ENCODE measurements around the gene RANBP6. TPM values are rescaled to one million over a fixed set of nuclear protein-coding genes. Genes with fewer than 3 reads are reported as not detected.
"Not testable (repeated sequence)": the region's sequence is repeated elsewhere in the genome, so short reads cannot be mapped to it uniquely, and the experiment has no call there.

The RANBP6 gene
- polyA plus RNA-seq (ENCODE audit: insufficient read length), result 14.7 TPM

GRCh38 chr9:6015278-6016157 is at the start of gene RANBP6:
RANBP6 (minus strand) TSS chr9:6015624; CDS start chr9:6015607, 17 bp downstream.
- peak; percentile 91 for DNase-seq

GRCh38 chr9:6063146-6063545 is 47.7 kb upstream of the RANBP6 start:
- DNase-seq, result not testable (repeated sequence)

- DNase-seq, result no peak
Observed at GRCh38 chr9:6055666-6056065, 40.2 kb upstream of the RANBP6 start.

GRCh38 chr9:6055216-6055615 is 39.8 kb upstream of the RANBP6 start:
- peak; percentile 12 for DNase-seq

GRCh38 chr9:6054280-6055099 is 39.1 kb upstream of the RANBP6 start:
- DNase-seq, result peak; percentile 52

- DNase-seq, result no peak
Observed at GRCh38 chr9:6052293-6052919, 37.0 kb upstream of the RANBP6 start.

GRCh38 chr9:6051511-6051950 is 36.1 kb upstream of the RANBP6 start:
- DNase-seq, result no peak

- no peak for DNase-seq
Observed at GRCh38 chr9:6049798-6050197, 34.4 kb upstream of the RANBP6 start.

GRCh38 chr9:6048039-6048438 is 32.6 kb upstream of the RANBP6 start:
- DNase-seq, result no peak

GRCh38 chr9:6047020-6047419 is 31.6 kb upstream of the RANBP6 start:
- DNase-seq, result no peak

GRCh38 chr9:6045364-6045763 is 29.9 kb upstream of the RANBP6 start:
- no peak for DNase-seq

- no peak for DNase-seq
Observed at GRCh38 chr9:6040077-6040476, 24.7 kb upstream of the RANBP6 start.

GRCh38 chr9:6036391-6036790 is 21.0 kb upstream of the RANBP6 start:
- no peak for DNase-seq

- DNase-seq, result no peak
Observed at GRCh38 chr9:6034954-6035353, 19.5 kb upstream of the RANBP6 start.

- DNase-seq, result no peak
Observed at GRCh38 chr9:6029604-6030274, 14.3 kb upstream of the RANBP6 start.

GRCh38 chr9:6024035-6024554 is 8.7 kb upstream of the RANBP6 start:
- no peak for DNase-seq

GRCh38 chr9:6016975-6017374 is 1.6 kb upstream of the RANBP6 start:
- not testable (repeated sequence) for DNase-seq

GRCh38 chr9:6014670-6015270 is 654 bp downstream of the RANBP6 start:
- DNase-seq, result no peak

- DNase-seq, result peak; percentile 97
Observed at GRCh38 chr9:6008169-6008979, 7.0 kb downstream of the RANBP6 start.

- peak; percentile 85 for DNase-seq
Observed at GRCh38 chr9:6007770-6008168, 7.7 kb downstream of the RANBP6 start.
